Kidney (tissue), 14 donors: ENCODE data around the gene AKT1. TPM values are rescaled to one million over a fixed set of nuclear protein-coding genes. Genes with fewer than 3 reads are reported as not detected.

Experiments
- DNase-seq, 5 donors: peaks; one replicate each; pipeline ENCODE4 v3.0.0-alpha.2; 2013 to 2020
- FAIRE-seq: peaks from 2 replicates; lab custom pipeline; 2012; peaks lifted over from hg19 to GRCh38; lab: Jason Lieb, UNC
- H3K27ac ChIP-seq, 2 donors: one replicate each; pipeline ENCODE4 v1.7.0; 2013; ENCODE audit warnings: low read depth in 2 of 2, low read length in 2 of 2, inconsistent platforms in 1 of 2
- H3K27me3 ChIP-seq: one replicate; pipeline ENCODE4 v1.7.1; 2013; ENCODE audit warnings: low read length, inconsistent platforms; ENCODE audit not compliant: control insufficient read depth, insufficient read depth
- H3K36me3 ChIP-seq, 3 donors: one replicate each; pipeline versions ENCODE4 v1.7.0 to v1.7.1; 2013; ENCODE audit warnings: low read length in 3 of 3, control low read depth in 1 of 3, inconsistent platforms in 1 of 3; ENCODE audit not compliant: insufficient read depth in 3 of 3, control insufficient read depth in 2 of 3
- H3K4me1 ChIP-seq, 3 donors: one replicate each; pipeline versions ENCODE4 v1.7.0 to v1.7.1; 2013; ENCODE audit warnings: low read length in 3 of 3, inconsistent platforms in 1 of 3, low read depth in 1 of 3; ENCODE audit not compliant: control insufficient read depth in 2 of 3, insufficient read depth in 2 of 3
- H3K4me3 ChIP-seq, 3 donors: one replicate each; pipeline versions ENCODE4 v1.7.0 to v1.8.1; 2013; ENCODE audit warnings: low read length in 3 of 3, control low read depth in 1 of 3, inconsistent platforms in 1 of 3
- H3K9ac ChIP-seq, 3 donors: one replicate each; pipeline versions ENCODE4 v1.7.0 to v1.7.1; 2013; ENCODE audit warnings: low read length in 3 of 3, control low read depth in 1 of 3, inconsistent platforms in 1 of 3
- H3K9me3 ChIP-seq, 3 donors: one replicate each; pipeline versions ENCODE4 v1.7.0 to v1.7.1; 2013; ENCODE audit warnings: low read length in 3 of 3, control low read depth in 1 of 3, inconsistent platforms in 1 of 3; ENCODE audit not compliant: control insufficient read depth in 2 of 3, insufficient read depth in 1 of 3
- CTCF ChIP-seq: IDR thresholded peaks from 3 replicates; pipeline ENCODE4 v1.5.1; 2012; ENCODE audit warnings: mild to moderate bottlenecking, moderate library complexity, borderline replicate concordance; ENCODE audit not compliant: insufficient read depth; ENCODE audit errors: extremely low read depth
- intact Hi-C: fragments of 100-400 bp; cut with DNase I; formaldehyde crosslinking; loops from one replicate; pipeline ENCODE4 v1.11.1; 2022
- polyA plus RNA-seq: library from polyadenylated mRNA; stranded (reverse); fragments of 350-450 nt; fragmentation: Illumina TruSeq; extraction: RNeasy Lipid Tissue Mini Kit (QIAGEN cat#74804); gene quantifications from one replicate; pipeline ENCODE4 v1.2.3, GENCODE V29; 2014; ENCODE audit warnings: low read depth, low replicate concordance; ENCODE audit not compliant: insufficient read depth
- total RNA-seq: library from RNA; stranded (reverse); fragmentation: NEBNext Ultra II Directional; extraction: Animal tissue kit (Norgen Biotek cat#: 25700); gene quantifications from one replicate; pipeline ENCODE4 v1.2.1, GENCODE V29; 2021
- donor health status: control.
- donor health status: control.
- donor health status: control.
- donor health status: control.
- donor health status: control.
- donor health status: DM: yes; HTN: yes; CAD: no.
- donor health status: Normal renal cell carcinoma (clear cell type).

The AKT1 gene
- total and polyA plus RNA-seq, 2 donors from 2014 or later: 70.6 to 125 TPM

- no peak for TF ChIP-seq CTCF
- Histone ChIP-seq H3K9me3 (no peaks in the 10 kb centered on the region), H3K27ac (no peak overlapping the region), H3K27me3 (no peaks in the 10 kb centered on the region), H3K4me1 (peaks cover 0 to 14% (median 10%) of the 10 kb centered on the region in 3 donors), H3K4me3 (no peak overlapping the region), H3K9ac (no peak overlapping the region), H3K36me3 (peaks cover 2 to 26% (median 21%) of the 10 kb centered on the region in 3 donors)
- DNase-seq: peak in 1 of 5 donors; percentile 52
- FAIRE-seq: no peak
- intact Hi-C loops: no loop called here
Measured at GRCh38 chr14:104756477-104757237, 38.9 kb downstream of the AKT1 start.

GRCh38 chr14:104755621-104756020, 39.9 kb downstream of the AKT1 start:
- FAIRE-seq (no peak), DNase-seq (no peak)
- H3K9ac ChIP-seq: no peak overlapping the region
- H3K9me3 ChIP-seq: no peaks in the 10 kb centered on the region
- intact Hi-C loops: no loop called here
- H3K36me3 ChIP-seq: peaks cover 2 to 26% (median 17%) of the 10 kb centered on the region in 3 donors
- H3K27me3 ChIP-seq: no peaks in the 10 kb centered on the region
- no peak overlapping the region for H3K27ac ChIP-seq
- TF ChIP-seq CTCF: no peak
- no peak overlapping the region for H3K4me3 ChIP-seq
- peaks cover 0 to 14% (median 10%) of the 10 kb centered on the region in 3 donors for H3K4me1 ChIP-seq

GRCh38 chr14:104754213-104754851, 41.2 kb downstream of the AKT1 start:
- peak in 1 of 5 donors; percentile 59 for DNase-seq
- peaks cover 2 to 23% (median 15%) of the 10 kb centered on the region in 3 donors for H3K36me3 ChIP-seq
- FAIRE-seq: no peak
- H3K4me1 ChIP-seq: peaks cover 0 to 17% (median 16%) of the 10 kb centered on the region in 3 donors
- intact Hi-C loops: no loop called here
- H3K4me3 ChIP-seq: peak overlapping the region; percentile 66 to 89 (median 81)
- H3K9me3 ChIP-seq: no peaks in the 10 kb centered on the region
- TF ChIP-seq CTCF: no peak
- no peak overlapping the region for H3K27ac ChIP-seq
- H3K9ac ChIP-seq: peak overlapping the region in 2 of 3 donors; percentile 57 to 88
- H3K27me3 ChIP-seq: no peaks in the 10 kb centered on the region
